ENCODE data around the gene RUNX2. TPM values are rescaled to one million over a fixed set of nuclear protein-coding genes. Genes with fewer than 3 reads are reported as not detected.
A peak's percentile ranks its signal among the peaks of the same experiment; 100 is the strongest.

The RUNX2 gene
- total and polyA plus RNA-seq, 9 of the 15 experiments (the other 6 are each of a cell fraction or from before 2014, with no cell fraction given) = 0.29 to 1.00 (median 0.43) TPM

- CTCF ChIA-PET (ENCODE audit: low intra/inter-chr PET ratio) = no interaction called here
These were observed 262.1 kb downstream of the RUNX2 start for GRCh38 chr6:45590226-45590625.

More at GRCh38 chr6:45590226-45590625, 262.1 kb downstream of the RUNX2 start:
- TF ChIP-seq XRCC5 (IDR thresholded peaks at IDR 0.05; ENCODE audit: low read depth, low read length) (no peak), KLF6 (CRISPR knock-in tag; IDR thresholded peaks at IDR 0.05; ENCODE audit: borderline replicate concordance) (no peak), MIER1 (IDR thresholded peaks at IDR 0.05; ENCODE audit: low read depth) (no peak), IRF9 (tag; IDR thresholded peaks at IDR 0.05) (no peak), RBM22 (IDR thresholded peaks at IDR 0.05; ENCODE audit: low read depth, low read length, poor library complexity, severe bottlenecking) (no peak), BRD9 (IDR thresholded peaks at IDR 0.05; ENCODE audit: low read depth, partially characterized antibody) (no peak), ZBTB17 (CRISPR knock-in tag; IDR thresholded peaks at IDR 0.05) (no peak), POLR2AphosphoS2 (IDR thresholded peaks at IDR 0.05; ENCODE audit: low read length) (no peak), MEIS2 (IDR thresholded peaks at IDR 0.05; ENCODE audit: partially characterized antibody) (peak; percentile 33), HOXB6 (CRISPR knock-in tag; IDR thresholded peaks at IDR 0.05; ENCODE audit: borderline replicate concordance) (no peak), THAP7 (CRISPR knock-in tag; IDR thresholded peaks at IDR 0.05) (no peak)
- TF ChIP-seq, protein P1, sequence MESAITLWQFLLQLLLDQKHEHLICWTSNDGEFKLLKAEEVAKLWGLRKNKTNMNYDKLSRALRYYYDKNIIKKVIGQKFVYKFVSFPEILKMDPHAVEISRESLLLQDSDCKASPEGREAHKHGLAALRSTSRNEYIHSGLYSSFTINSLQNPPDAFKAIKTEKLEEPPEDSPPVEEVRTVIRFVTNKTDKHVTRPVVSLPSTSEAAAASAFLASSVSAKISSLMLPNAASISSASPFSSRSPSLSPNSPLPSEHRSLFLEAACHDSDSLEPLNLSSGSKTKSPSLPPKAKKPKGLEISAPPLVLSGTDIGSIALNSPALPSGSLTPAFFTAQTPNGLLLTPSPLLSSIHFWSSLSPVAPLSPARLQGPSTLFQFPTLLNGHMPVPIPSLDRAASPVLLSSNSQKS (CRISPR knock-in tag; IDR thresholded peaks at IDR 0.05) = no peak
- TF ChIP-seq, protein P2, sequence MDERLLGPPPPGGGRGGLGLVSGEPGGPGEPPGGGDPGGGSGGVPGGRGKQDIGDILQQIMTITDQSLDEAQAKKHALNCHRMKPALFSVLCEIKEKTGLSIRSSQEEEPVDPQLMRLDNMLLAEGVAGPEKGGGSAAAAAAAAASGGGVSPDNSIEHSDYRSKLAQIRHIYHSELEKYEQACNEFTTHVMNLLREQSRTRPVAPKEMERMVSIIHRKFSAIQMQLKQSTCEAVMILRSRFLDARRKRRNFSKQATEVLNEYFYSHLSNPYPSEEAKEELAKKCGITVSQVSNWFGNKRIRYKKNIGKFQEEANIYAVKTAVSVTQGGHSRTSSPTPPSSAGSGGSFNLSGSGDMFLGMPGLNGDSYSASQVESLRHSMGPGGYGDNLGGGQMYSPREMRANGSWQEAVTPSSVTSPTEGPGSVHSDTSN (CRISPR knock-in tag; IDR thresholded peaks at IDR 0.05; ENCODE audit: low read depth) = no peak
- TF ChIP-seq, protein P2 (tag; conservative IDR thresholded peaks at IDR 0.05; ENCODE audit: low read depth) = peak; percentile 69
- Histone ChIP-seq H3K4me3 (no peak overlapping the region), H3K9me1 (ENCODE audit: control insufficient read depth, insufficient read depth, low read length) (no peaks in the 10 kb centered on the region), H3K9me3 (replicated peaks; ENCODE audit: control insufficient read depth, insufficient read depth, low read depth, low read length) (no peaks in the 10 kb centered on the region), H3K4me2 (ENCODE audit: insufficient read depth, low read length) (no peak overlapping the region), H3K36me3 (ENCODE audit: control insufficient read depth, insufficient read depth, low read length) (no peaks in the 10 kb centered on the region), H3K4me1 (replicated peaks in 1 of 2; ENCODE audit: control insufficient read depth in 2 of 2, insufficient read depth in 2 of 2, low read length in 2 of 2) (no peaks in the 10 kb centered on the region), H2AFZ (ENCODE audit: low read depth, low read length) (no peak overlapping the region), H3K79me2 (ENCODE audit: control insufficient read depth, insufficient read depth, low read length) (no peaks in the 10 kb centered on the region), H3K27me3 (ENCODE audit: control insufficient read depth in 2 of 2, insufficient read depth in 2 of 2, low read length in 2 of 2) (peaks cover 6 to 8% of the 10 kb centered on the region in 2 experiments; a peak in 4 of 5 replicates), H3K9ac (ENCODE audit: insufficient read depth in 1 of 2, low read depth in 2 of 2, low read length in 2 of 2) (no peak overlapping the region), H4K20me1 (replicated peaks; ENCODE audit: control insufficient read depth, insufficient read depth, low read length) (no peaks in the 10 kb centered on the region), H3K27ac (ENCODE audit: extremely low read depth, low read depth, low read length) (no peak overlapping the region)
- no TSS peak for BruUV-seq (replicated peaks)
- intact Hi-C loops (cut with micrococcal nuclease) (no loop called here), in situ Hi-C loops (cut with MboI) (no loop called here)
- no peak for FAIRE-seq
- no peak for ATAC-seq
- 4% methylated on average over 4 of the region's 4 CpGs for WGBS (ENCODE audit: insufficient coverage, low coverage, missing lambda C conversion rate)
- no peak for DNase-seq (ENCODE audit: extremely low read depth in 1 of 4, low spot score in 3 of 4)
- POLR2A ChIA-PET = no interaction called here

All from K562 (cell line).